ENCODE measurements around the gene DUSP9.

Gene DUSP9

GRCh38 chrX:153637121-153638040, 9.6 kb upstream of the DUSP9 start:
- DNase-seq (ENCODE audit: low read depth) = no peak

- DNase-seq (ENCODE audit: low read depth) = no peak
Measured at GRCh38 chrX:153638041-153638371, 9.0 kb upstream of the DUSP9 start.

GRCh38 chrX:153638436-153639176, 8.4 kb upstream of the DUSP9 start:
- no peak for DNase-seq (ENCODE audit: low read depth)

GRCh38 chrX:153639177-153640044, 7.6 kb upstream of the DUSP9 start:
- DNase-seq (ENCODE audit: low read depth) = no peak

GRCh38 chrX:153640045-153640686, 6.8 kb upstream of the DUSP9 start:
- no peak for DNase-seq (ENCODE audit: low read depth)

GRCh38 chrX:153640736-153641575, 6.0 kb upstream of the DUSP9 start:
- DNase-seq (ENCODE audit: low read depth) = no peak

- no peak for DNase-seq (ENCODE audit: low read depth)
Measured at GRCh38 chrX:153641627-153642026, 5.4 kb upstream of the DUSP9 start.

GRCh38 chrX:153642051-153642654, 4.8 kb upstream of the DUSP9 start:
- DNase-seq (ENCODE audit: low read depth) = no peak

GRCh38 chrX:153642655-153643430, 4.2 kb upstream of the DUSP9 start:
- no peak for DNase-seq (ENCODE audit: low read depth)

GRCh38 chrX:153643431-153644351, 3.3 kb upstream of the DUSP9 start:
- DNase-seq (ENCODE audit: low read depth) = no peak

- no peak for DNase-seq (ENCODE audit: low read depth)
Measured at GRCh38 chrX:153644356-153645125, 2.5 kb upstream of the DUSP9 start.

GRCh38 chrX:153645151-153645550, 1.9 kb upstream of the DUSP9 start:
- DNase-seq (ENCODE audit: low read depth) = no peak

- no peak for DNase-seq (ENCODE audit: low read depth)
Measured at GRCh38 chrX:153645921-153646488, 998 bp upstream of the DUSP9 start.

- DNase-seq (ENCODE audit: low read depth) = no peak
Measured at GRCh38 chrX:153647461-153648357, 706 bp downstream of the DUSP9 start.

- DNase-seq (ENCODE audit: low read depth) = no peak
Measured at GRCh38 chrX:153648358-153649177, 1.6 kb downstream of the DUSP9 start.

Measured in stimulated activated CD8-positive, alpha-beta memory T cell treated with anti-CD3 and anti-CD28 coated beads, Interleukin-4, amount 100 ng/mL, for 24 hours (primary cell).